ENCODE measurements around the gene ZMYND19.

DNA sequence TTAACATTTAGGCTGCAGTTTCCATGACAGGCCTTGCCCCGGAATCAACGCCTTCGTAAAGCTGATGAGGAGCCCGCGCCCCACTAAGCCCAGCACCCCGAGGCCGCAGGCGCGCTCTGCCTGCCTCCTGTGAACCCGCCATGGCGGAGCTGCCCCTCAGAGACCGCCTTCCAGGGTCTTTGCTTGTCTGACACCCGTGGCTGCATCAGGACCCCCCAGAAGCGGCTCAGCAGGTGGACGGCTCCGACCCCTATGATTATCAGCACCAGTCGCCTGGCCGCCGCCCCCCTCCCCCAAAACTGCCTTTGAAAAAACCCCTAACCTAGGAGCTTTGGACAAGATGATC, 11.1 kb downstream of the ZMYND19 start:
- TF ChIP-seq, protein P1, sequence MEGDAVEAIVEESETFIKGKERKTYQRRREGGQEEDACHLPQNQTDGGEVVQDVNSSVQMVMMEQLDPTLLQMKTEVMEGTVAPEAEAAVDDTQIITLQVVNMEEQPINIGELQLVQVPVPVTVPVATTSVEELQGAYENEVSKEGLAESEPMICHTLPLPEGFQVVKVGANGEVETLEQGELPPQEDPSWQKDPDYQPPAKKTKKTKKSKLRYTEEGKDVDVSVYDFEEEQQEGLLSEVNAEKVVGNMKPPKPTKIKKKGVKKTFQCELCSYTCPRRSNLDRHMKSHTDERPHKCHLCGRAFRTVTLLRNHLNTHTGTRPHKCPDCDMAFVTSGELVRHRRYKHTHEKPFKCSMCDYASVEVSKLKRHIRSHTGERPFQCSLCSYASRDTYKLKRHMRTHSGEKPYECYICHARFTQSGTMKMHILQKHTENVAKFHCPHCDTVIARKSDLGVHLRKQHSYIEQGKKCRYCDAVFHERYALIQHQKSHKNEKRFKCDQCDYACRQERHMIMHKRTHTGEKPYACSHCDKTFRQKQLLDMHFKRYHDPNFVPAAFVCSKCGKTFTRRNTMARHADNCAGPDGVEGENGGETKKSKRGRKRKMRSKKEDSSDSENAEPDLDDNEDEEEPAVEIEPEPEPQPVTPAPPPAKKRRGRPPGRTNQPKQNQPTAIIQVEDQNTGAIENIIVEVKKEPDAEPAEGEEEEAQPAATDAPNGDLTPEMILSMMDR (IDR thresholded peaks at IDR 0.05), result no peak
- TF ChIP-seq SIN3A (IDR thresholded peaks at IDR 0.05; ENCODE audit: borderline replicate concordance, insufficient read depth, low read depth, low read length) (no peak), REST (IDR thresholded peaks at IDR 0.05; ENCODE audit: insufficient read depth in 1 of 2, low read depth in 2 of 2, low read length in 1 of 2) (no peak)
